SK-N-SH (cell line): ENCODE results near the gene MYO18A. TPM values are rescaled to one million over a fixed set of nuclear protein-coding genes. Genes with fewer than 3 reads are reported as not detected.

ENCODE experiments used
- CTCF ChIA-PET: fragments of 300-600, 350-600 bp; formaldehyde crosslinking; extraction: SDS; loops from one replicate; lab custom pipeline; 2021; lab: Yijun Ruan, JAX
- POLR2A ChIA-PET: fragments of 350-600 bp; sonication (Branson Sonifier 250); formaldehyde crosslinking; extraction: SDS; loops from one replicate; lab custom pipeline; 2020; ENCODE audit warnings: antibody characterized with exemption, inconsistent platforms; lab: Yijun Ruan, JAX
- DNase-seq: peaks from one replicate; pipeline ENCODE4 v3.0.0; 2012
- H2AFZ ChIP-seq: fragments of 200-600 bp; sonication (generic); 2 replicates; pipeline ENCODE4 v1.8.1; 2016; ENCODE audit warnings: antibody characterized with exemption, mild to moderate bottlenecking, low read depth
- H3F3A ChIP-seq: fragments of 200-600 bp; sonication (generic); replicated peaks from 2 replicates; pipeline ENCODE3; 2016; ENCODE audit warnings: antibody characterized with exemption, mild to moderate bottlenecking; ENCODE audit not compliant: insufficient read depth
- H3K27ac ChIP-seq, 2 experiments: fragments of 200-500 bp in 1 of 2; fragments of 200-600 bp in 1 of 2; sonication (Bioruptor generic) in 1 of 2; sonication (generic), shearing (Covaris generic) in 1 of 2; 2 replicates each; pipeline versions ENCODE4 v1.5.1 to v1.6.1; 2014 to 2016; ENCODE audit warnings: low read depth in 2 of 2, inconsistent platforms in 1 of 2, low read length in 1 of 2, mild to moderate bottlenecking in 1 of 2, mixed read lengths in 1 of 2
- H3K27me3 ChIP-seq: fragments of 200-600 bp; sonication (generic), shearing (Covaris generic); 2 replicates; pipeline ENCODE4 v1.6.1; 2016; ENCODE audit warnings: mixed run types; ENCODE audit not compliant: insufficient read depth
- H3K36me3 ChIP-seq, 2 experiments: fragments of 200-500 bp in 1 of 2; fragments of 200-600 bp in 1 of 2; sonication (Bioruptor generic) in 1 of 2; sonication (generic) in 1 of 2; replicated peaks in 1 of 2; 2 replicates each; pipeline versions ENCODE3 to v1.5.1; 2014 to 2016; ENCODE audit warnings: low read length in 1 of 2, mild to moderate bottlenecking in 1 of 2; ENCODE audit not compliant: insufficient read depth in 2 of 2, control insufficient read depth in 1 of 2
- H3K4me1 ChIP-seq, 2 experiments: fragments of 200-500 bp in 1 of 2; fragments of 200-600 bp in 1 of 2; sonication (Bioruptor generic) in 1 of 2; sonication (generic), shearing (Covaris generic) in 1 of 2; 2 replicates each; pipeline versions ENCODE4 v1.5.1 to v1.6.1; 2014 to 2016; ENCODE audit warnings: low read depth in 1 of 2, low read length in 1 of 2, mixed run types in 1 of 2; ENCODE audit not compliant: insufficient read depth in 2 of 2, control insufficient read depth in 1 of 2
- H3K4me2 ChIP-seq: fragments of 200-600 bp; sonication (generic), shearing (Covaris generic); 2 replicates; pipeline ENCODE4 v1.6.1; 2017; ENCODE audit warnings: mixed run types
- H3K4me3 ChIP-seq, 2 experiments: fragments of 200-500 bp in 1 of 2; fragments of 200-600 bp in 1 of 2; sonication (Bioruptor generic) in 1 of 2; sonication (generic), shearing (Covaris generic) in 1 of 2; 2 replicates each; pipeline versions ENCODE4 v1.5.1 to v1.8.1; 2014 to 2016; ENCODE audit warnings: low read depth in 2 of 2, inconsistent platforms in 1 of 2, low read length in 1 of 2, mild to moderate bottlenecking in 1 of 2, mixed read lengths in 1 of 2, moderate library complexity in 1 of 2
- H3K79me2 ChIP-seq: fragments of 200-600 bp; sonication (generic); 2 replicates; pipeline ENCODE4 v1.8.1; 2017; ENCODE audit warnings: mild to moderate bottlenecking; ENCODE audit not compliant: insufficient read depth
- H3K9ac ChIP-seq: fragments of 200-600 bp; sonication (generic); 2 replicates; pipeline ENCODE4 v1.6.1; 2017; ENCODE audit warnings: mixed run types
- H3K9me2 ChIP-seq: fragments of 200-600 bp; sonication (generic); 2 replicates; pipeline ENCODE4 v1.6.1; 2017; ENCODE audit warnings: mixed run types
- H3K9me3 ChIP-seq: fragments of 200-600 bp; sonication (generic); 2 replicates; pipeline ENCODE4 v1.6.1; 2017; ENCODE audit warnings: mixed run types, mild to moderate bottlenecking, moderate library complexity
- H4K20me1 ChIP-seq: fragments of 200-600 bp; sonication (generic); 2 replicates; pipeline ENCODE4 v1.6.1; 2017; ENCODE audit warnings: mild to moderate bottlenecking, mixed run types; ENCODE audit not compliant: insufficient read depth
- CHD2 ChIP-seq: fragments of 150-350 bp; IDR thresholded peaks from 2 replicates; pipeline ENCODE4 v1.6.1; 2018; ENCODE audit warnings: low read length; ENCODE audit not compliant: partially characterized antibody
- ELF1 ChIP-seq: IDR thresholded peaks from 2 replicates; pipeline ENCODE4 v1.4.0; 2012
- EP300 ChIP-seq, 2 experiments: IDR thresholded peaks; 2 replicates each; pipeline versions ENCODE4 v1.4.0 to v1.6.1; 2012; ENCODE audit warnings: borderline replicate concordance in 1 of 2, low read depth in 1 of 2, low read length in 1 of 2
- FOSL2 ChIP-seq: IDR thresholded peaks from 2 replicates; pipeline ENCODE4 v1.4.0; 2012; ENCODE audit warnings: low read depth, mild to moderate bottlenecking, moderate library complexity, borderline replicate concordance
- FOXM1 ChIP-seq: IDR thresholded peaks from 2 replicates; pipeline ENCODE4 v1.4.0; 2012; ENCODE audit warnings: low read depth, mild to moderate bottlenecking
- GATA2 ChIP-seq: sonication (generic); formaldehyde crosslinking; IDR thresholded peaks from 2 replicates; pipeline ENCODE4 v1.5.0; 2020; ENCODE audit warnings: mild to moderate bottlenecking, missing genetic modification reagents
- JUND ChIP-seq: IDR thresholded peaks from 2 replicates; pipeline ENCODE4 v1.4.0; 2012
- MAX ChIP-seq: IDR thresholded peaks from 2 replicates; pipeline ENCODE4 v1.4.0; 2012; ENCODE audit warnings: low read depth
- SMC3 ChIP-seq: IDR thresholded peaks from 2 replicates; pipeline ENCODE4 v1.6.1; 2012; ENCODE audit warnings: low read depth, low read length, improper control_type of control experiment
- TAF1 ChIP-seq: IDR thresholded peaks from 2 replicates; pipeline ENCODE4 v1.6.1; 2012; ENCODE audit warnings: low read depth, mild to moderate bottlenecking, low read length, moderate library complexity, borderline replicate concordance
- WGBS: methylation state at CpG from one replicate; pipeline ENCODE4 v1.1.6; 2017; ENCODE audit warnings: low lambda C conversion rate; 5-methylcytosine and 5-hydroxymethylcytosine counted together
- polyA plus RNA-seq, 3 experiments: library from polyadenylated mRNA; depleted of rRNA; stranded (reverse); fragments of >200 nt; gene quantifications; 2 replicates each; pipeline ENCODE4 v1.2.3, GENCODE V29; 2012
- TF ChIP-seq, protein P1 (sequence below): fragments of 200-600 bp; sonication (generic); IDR thresholded peaks from 2 replicates; pipeline ENCODE4 v1.6.1; 2017; ENCODE audit warnings: antibody characterized with exemption, mild to moderate bottlenecking, moderate library complexity
- TF ChIP-seq, protein P2 (sequence below): IDR thresholded peaks from 2 replicates; pipeline ENCODE4 v1.6.1; 2012; ENCODE audit warnings: mild to moderate bottlenecking, low read depth, low read length, moderate library complexity

MYO18A gene
- polyA plus RNA-seq, 1 of the 3 experiments (the other 2 are of a cell fraction), result 6.6 TPM

DNA sequence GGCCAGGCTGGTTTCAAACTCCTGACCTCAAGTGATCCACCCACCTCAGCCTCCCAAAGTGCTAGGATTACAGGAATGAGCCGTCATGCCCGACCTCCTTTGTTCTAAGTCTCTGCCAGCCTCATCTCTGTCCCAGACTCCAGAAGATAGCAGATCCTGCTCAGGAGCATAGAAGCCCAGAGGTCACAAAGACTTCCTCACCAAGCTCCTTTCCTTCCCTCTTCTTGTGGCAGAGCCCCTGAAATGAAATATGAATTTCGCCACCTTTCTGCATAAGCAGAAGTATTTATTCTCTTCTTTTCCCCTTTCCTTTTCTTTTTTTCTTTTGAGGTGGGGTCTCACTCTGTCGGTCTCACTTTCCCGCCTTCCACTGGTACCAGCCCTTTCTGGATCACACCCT is 148.7 kb downstream of the MYO18A start:
- no peaks in the 10 kb centered on the region for H3K4me1 ChIP-seq
- DNase-seq, result no peak
- no peak overlapping the region for H3K4me3 ChIP-seq
- H3K36me3 ChIP-seq, result no peaks in the 10 kb centered on the region
- peaks cover 33% of the 10 kb centered on the region; the same call in 1 of the 2 replicates for H3K27me3 ChIP-seq
- WGBS, result 61% methylated on average over 5 of the region's 5 CpGs
- peaks cover 10% of the 10 kb centered on the region; the same call in 1 of the 2 replicates for H3K9me3 ChIP-seq
- H3K4me2 ChIP-seq, result no peak overlapping the region
- POLR2A ChIA-PET, result no interaction called here
- CTCF ChIA-PET, result interaction anchor here (0.9 to 1.5 kb wide), 4 partner anchors 14 to 541 kb away, joined by 3 to 4 read pairs (median 3); no protein-coding TSS in a partner anchor
- H3K9ac ChIP-seq, result no peak overlapping the region
- no peaks in the 10 kb centered on the region for H3K79me2 ChIP-seq
- H3F3A ChIP-seq, result no peaks in the 10 kb centered on the region
- no peaks in the 10 kb centered on the region for H4K20me1 ChIP-seq
- no peak for TF ChIP-seq JUND
- TF ChIP-seq TAF1, result no peak
- no peak for TF ChIP-seq FOXM1
- no peak for TF ChIP-seq SMC3
- no peak overlapping the region for H2AFZ ChIP-seq
- no peak overlapping the region for H3K27ac ChIP-seq
- no peaks in the 10 kb centered on the region for H3K9me2 ChIP-seq

GRCh38 chr17:29024316-29024952 is 155.8 kb downstream of the MYO18A start:
- no peak overlapping the region for H2AFZ ChIP-seq
- no peaks in the 10 kb centered on the region for H4K20me1 ChIP-seq
- WGBS, result 53% methylated on average over 6 of the region's 6 CpGs
- ChIA-PET CTCF (interaction anchor here (1.3 kb wide), 1 partner anchor 10 kb away, joined by 3 read pairs; no protein-coding TSS in a partner anchor), POLR2A (no interaction called here)
- no peaks in the 10 kb centered on the region; a peak in 1 of 4 replicates for H3K4me1 ChIP-seq
- TF ChIP-seq MAX (no peak), FOSL2 (no peak), EP300 (IDR thresholded peaks at IDR 0.05; ENCODE audit: borderline replicate concordance in 1 of 2, low read depth in 1 of 2, low read length in 1 of 2) (no peak)
- TF ChIP-seq, protein P1, sequence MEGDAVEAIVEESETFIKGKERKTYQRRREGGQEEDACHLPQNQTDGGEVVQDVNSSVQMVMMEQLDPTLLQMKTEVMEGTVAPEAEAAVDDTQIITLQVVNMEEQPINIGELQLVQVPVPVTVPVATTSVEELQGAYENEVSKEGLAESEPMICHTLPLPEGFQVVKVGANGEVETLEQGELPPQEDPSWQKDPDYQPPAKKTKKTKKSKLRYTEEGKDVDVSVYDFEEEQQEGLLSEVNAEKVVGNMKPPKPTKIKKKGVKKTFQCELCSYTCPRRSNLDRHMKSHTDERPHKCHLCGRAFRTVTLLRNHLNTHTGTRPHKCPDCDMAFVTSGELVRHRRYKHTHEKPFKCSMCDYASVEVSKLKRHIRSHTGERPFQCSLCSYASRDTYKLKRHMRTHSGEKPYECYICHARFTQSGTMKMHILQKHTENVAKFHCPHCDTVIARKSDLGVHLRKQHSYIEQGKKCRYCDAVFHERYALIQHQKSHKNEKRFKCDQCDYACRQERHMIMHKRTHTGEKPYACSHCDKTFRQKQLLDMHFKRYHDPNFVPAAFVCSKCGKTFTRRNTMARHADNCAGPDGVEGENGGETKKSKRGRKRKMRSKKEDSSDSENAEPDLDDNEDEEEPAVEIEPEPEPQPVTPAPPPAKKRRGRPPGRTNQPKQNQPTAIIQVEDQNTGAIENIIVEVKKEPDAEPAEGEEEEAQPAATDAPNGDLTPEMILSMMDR, result no peak
- no peak overlapping the region for H3K4me3 ChIP-seq
- no peak overlapping the region for H3K9ac ChIP-seq
- no peak overlapping the region for H3K4me2 ChIP-seq
- no peaks in the 10 kb centered on the region for H3K36me3 ChIP-seq
- peaks cover 35% of the 10 kb centered on the region; the same call in 1 of the 2 replicates for H3K27me3 ChIP-seq
- H3K9me2 ChIP-seq, result no peaks in the 10 kb centered on the region
- H3F3A ChIP-seq, result no peaks in the 10 kb centered on the region
- H3K9me3 ChIP-seq, result no peaks in the 10 kb centered on the region
- H3K27ac ChIP-seq, result no peak overlapping the region
- no peaks in the 10 kb centered on the region for H3K79me2 ChIP-seq
- DNase-seq, result no peak

- Histone ChIP-seq H2AFZ (no peak overlapping the region), H3K4me1 (no peaks in the 10 kb centered on the region; a peak in 1 of 4 replicates), H3F3A (no peaks in the 10 kb centered on the region), H3K79me2 (no peaks in the 10 kb centered on the region), H3K4me2 (no peak overlapping the region), H3K9me2 (no peaks in the 10 kb centered on the region), H4K20me1 (no peaks in the 10 kb centered on the region), H3K36me3 (no peaks in the 10 kb centered on the region), H3K9me3 (no peaks in the 10 kb centered on the region), H3K9ac (no peak overlapping the region), H3K27me3 (peaks cover 26% of the 10 kb centered on the region; the same call in 1 of the 2 replicates), H3K27ac (no peak overlapping the region), H3K4me3 (no peak overlapping the region)
- POLR2A ChIA-PET, result no interaction called here
- DNase-seq, result no peak
- 48% methylated on average over 7 of the region's 7 CpGs for WGBS
- CTCF ChIA-PET, result no interaction called here
- TF ChIP-seq, protein P2, sequence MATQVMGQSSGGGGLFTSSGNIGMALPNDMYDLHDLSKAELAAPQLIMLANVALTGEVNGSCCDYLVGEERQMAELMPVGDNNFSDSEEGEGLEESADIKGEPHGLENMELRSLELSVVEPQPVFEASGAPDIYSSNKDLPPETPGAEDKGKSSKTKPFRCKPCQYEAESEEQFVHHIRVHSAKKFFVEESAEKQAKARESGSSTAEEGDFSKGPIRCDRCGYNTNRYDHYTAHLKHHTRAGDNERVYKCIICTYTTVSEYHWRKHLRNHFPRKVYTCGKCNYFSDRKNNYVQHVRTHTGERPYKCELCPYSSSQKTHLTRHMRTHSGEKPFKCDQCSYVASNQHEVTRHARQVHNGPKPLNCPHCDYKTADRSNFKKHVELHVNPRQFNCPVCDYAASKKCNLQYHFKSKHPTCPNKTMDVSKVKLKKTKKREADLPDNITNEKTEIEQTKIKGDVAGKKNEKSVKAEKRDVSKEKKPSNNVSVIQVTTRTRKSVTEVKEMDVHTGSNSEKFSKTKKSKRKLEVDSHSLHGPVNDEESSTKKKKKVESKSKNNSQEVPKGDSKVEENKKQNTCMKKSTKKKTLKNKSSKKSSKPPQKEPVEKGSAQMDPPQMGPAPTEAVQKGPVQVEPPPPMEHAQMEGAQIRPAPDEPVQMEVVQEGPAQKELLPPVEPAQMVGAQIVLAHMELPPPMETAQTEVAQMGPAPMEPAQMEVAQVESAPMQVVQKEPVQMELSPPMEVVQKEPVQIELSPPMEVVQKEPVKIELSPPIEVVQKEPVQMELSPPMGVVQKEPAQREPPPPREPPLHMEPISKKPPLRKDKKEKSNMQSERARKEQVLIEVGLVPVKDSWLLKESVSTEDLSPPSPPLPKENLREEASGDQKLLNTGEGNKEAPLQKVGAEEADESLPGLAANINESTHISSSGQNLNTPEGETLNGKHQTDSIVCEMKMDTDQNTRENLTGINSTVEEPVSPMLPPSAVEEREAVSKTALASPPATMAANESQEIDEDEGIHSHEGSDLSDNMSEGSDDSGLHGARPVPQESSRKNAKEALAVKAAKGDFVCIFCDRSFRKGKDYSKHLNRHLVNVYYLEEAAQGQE, result no peak
- TF ChIP-seq GATA2 (CRISPR knock-in tag) (no peak), MAX (no peak), SMC3 (no peak), ELF1 (no peak), CHD2 (no peak)
- TF ChIP-seq, protein P1, result no peak
Observed at GRCh38 chr17:29022074-29022473, 158.1 kb downstream of the MYO18A start.
